ENCODE results near the gene RBL1.
"Not testable (repeated sequence)": the region's sequence is repeated elsewhere in the genome, so short reads cannot be mapped to it uniquely, and the experiment has no call there.

The RBL1 gene

GRCh38 chr20:36969051-36969450 is 126.7 kb downstream of the RBL1 start:
- Histone ChIP-seq H3K4me1 (ENCODE audit: low read depth, poor library complexity, severe bottlenecking) (no peaks in the 10 kb centered on the region), H3K9ac (no peak overlapping the region), H3K27me3 (ENCODE audit: insufficient read depth, low read depth) (no peaks in the 10 kb centered on the region), H3K4me2 (no peak overlapping the region), H3K79me2 (ENCODE audit: insufficient read depth, low read depth) (no peaks in the 10 kb centered on the region), H2AFZ (ENCODE audit: low read depth) (no peak overlapping the region), H3K4me3 (IDR thresholded peaks at IDR 0.05; ENCODE audit: insufficient read depth, low read depth, low read length) (no peak overlapping the region), H3K27ac (no peak overlapping the region), H3K36me3 (ENCODE audit: insufficient read depth) (no peaks in the 10 kb centered on the region), H4K20me1 (ENCODE audit: insufficient read depth) (no peaks in the 10 kb centered on the region)
- no peak for TF ChIP-seq CTCF (conservative IDR thresholded peaks at IDR 0.05; ENCODE audit: low read depth, low read length)

- TF ChIP-seq CTCF (conservative IDR thresholded peaks at IDR 0.05; ENCODE audit: low read depth, low read length) = no peak
- Histone ChIP-seq H3K36me3 (ENCODE audit: insufficient read depth) (no peaks in the 10 kb centered on the region), H3K79me2 (ENCODE audit: insufficient read depth, low read depth) (no peaks in the 10 kb centered on the region), H3K4me2 (no peak overlapping the region), H2AFZ (ENCODE audit: low read depth) (no peak overlapping the region), H3K4me1 (ENCODE audit: low read depth, poor library complexity, severe bottlenecking) (no peaks in the 10 kb centered on the region), H3K4me3 (IDR thresholded peaks at IDR 0.05; ENCODE audit: insufficient read depth, low read depth, low read length) (no peak overlapping the region), H3K9ac (no peak overlapping the region), H4K20me1 (ENCODE audit: insufficient read depth) (no peaks in the 10 kb centered on the region), H3K27ac (no peak overlapping the region), H3K27me3 (ENCODE audit: insufficient read depth, low read depth) (no peaks in the 10 kb centered on the region)
Measured at GRCh38 chr20:36967636-36968035, 128.2 kb downstream of the RBL1 start.

GRCh38 chr20:36966965-36967364 is 128.8 kb downstream of the RBL1 start:
- H3K4me3 ChIP-seq (IDR thresholded peaks at IDR 0.05; ENCODE audit: insufficient read depth, low read depth, low read length); H3K36me3 ChIP-seq (ENCODE audit: insufficient read depth); H4K20me1 ChIP-seq (ENCODE audit: insufficient read depth); H3K27ac ChIP-seq; H3K4me2 ChIP-seq; H3K79me2 ChIP-seq (ENCODE audit: insufficient read depth, low read depth); H2AFZ ChIP-seq (ENCODE audit: low read depth); H3K9ac ChIP-seq; H3K27me3 ChIP-seq (ENCODE audit: insufficient read depth, low read depth); H3K4me1 ChIP-seq (ENCODE audit: low read depth, poor library complexity, severe bottlenecking): not testable (repeated sequence)

GRCh38 chr20:36962354-36962941 is 133.3 kb downstream of the RBL1 start:
- H3K79me2 ChIP-seq (ENCODE audit: insufficient read depth, low read depth); H3K27me3 ChIP-seq (ENCODE audit: insufficient read depth, low read depth); H3K9ac ChIP-seq; H2AFZ ChIP-seq (ENCODE audit: low read depth); H3K4me1 ChIP-seq (ENCODE audit: low read depth, poor library complexity, severe bottlenecking); H3K4me2 ChIP-seq; H3K27ac ChIP-seq; H4K20me1 ChIP-seq (ENCODE audit: insufficient read depth); H3K4me3 ChIP-seq (IDR thresholded peaks at IDR 0.05; ENCODE audit: insufficient read depth, low read depth, low read length); H3K36me3 ChIP-seq (ENCODE audit: insufficient read depth): not testable (repeated sequence)

GRCh38 chr20:36959242-36959641 is 136.6 kb downstream of the RBL1 start:
- no peak overlapping the region for H3K27ac ChIP-seq
- H3K27me3 ChIP-seq (ENCODE audit: insufficient read depth, low read depth) = no peaks in the 10 kb centered on the region
- no peaks in the 10 kb centered on the region for H3K36me3 ChIP-seq (ENCODE audit: insufficient read depth)
- H3K9ac ChIP-seq = no peak overlapping the region
- H3K4me3 ChIP-seq (IDR thresholded peaks at IDR 0.05; ENCODE audit: insufficient read depth, low read depth, low read length) = no peak overlapping the region
- TF ChIP-seq CTCF (conservative IDR thresholded peaks at IDR 0.05; ENCODE audit: low read depth, low read length) = no peak
- no peaks in the 10 kb centered on the region for H3K79me2 ChIP-seq (ENCODE audit: insufficient read depth, low read depth)
- H4K20me1 ChIP-seq (ENCODE audit: insufficient read depth) = no peaks in the 10 kb centered on the region
- no peak overlapping the region for H3K4me2 ChIP-seq
- H3K4me1 ChIP-seq (ENCODE audit: low read depth, poor library complexity, severe bottlenecking) = peaks cover 16% of the 10 kb centered on the region
- H2AFZ ChIP-seq (ENCODE audit: low read depth) = no peak overlapping the region
